ENCODE results near the gene APBA3.

Gene APBA3

DNA sequence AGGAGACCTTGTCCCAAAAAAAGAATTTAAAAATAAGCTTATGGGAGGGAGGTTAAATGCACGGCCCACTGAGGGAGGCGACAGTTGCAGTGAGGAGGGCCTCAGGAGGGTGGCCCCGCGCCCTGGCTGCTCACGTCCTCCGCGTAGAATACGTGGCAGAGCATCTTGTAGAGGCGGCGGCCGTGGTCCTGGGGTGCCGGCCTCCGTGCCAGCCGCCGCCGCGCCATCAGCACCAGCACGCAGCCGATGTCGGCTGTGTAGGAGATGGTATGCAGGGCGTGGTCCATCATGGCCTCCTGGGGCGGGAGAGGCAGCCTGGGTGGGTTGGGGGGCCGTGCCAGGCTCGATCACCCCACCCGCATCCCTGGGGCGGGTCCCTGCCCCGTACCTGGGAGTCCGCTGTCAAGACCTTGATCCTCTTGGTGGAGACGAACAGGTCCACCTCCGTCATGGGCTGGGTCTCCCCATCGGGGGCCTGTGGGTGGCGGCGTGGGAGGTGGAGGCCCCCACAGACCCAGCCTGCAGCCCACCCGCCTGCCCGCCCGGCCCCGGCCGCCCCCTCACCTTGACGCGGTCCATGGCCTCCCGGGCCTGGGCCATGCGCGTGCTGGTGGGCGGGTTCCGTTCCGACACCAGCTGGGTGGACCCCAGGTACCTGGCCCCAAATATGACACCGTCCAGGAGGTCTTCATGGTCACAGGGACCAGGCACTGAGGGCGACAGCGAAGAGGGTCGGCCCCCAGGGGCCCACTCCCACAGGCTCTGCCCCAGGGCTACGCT, 7.7 kb downstream of the APBA3 start:
- in situ Hi-C loops (cut with HindIII; ENCODE audit: low sequenced_read_pairs) = no loop called here

- in situ Hi-C loops (cut with HindIII; ENCODE audit: low sequenced_read_pairs) = no loop called here
Observed at GRCh38 chr19:3752492-3752891, 9.0 kb downstream of the APBA3 start.

GRCh38 chr19:3751236-3751635, 10.3 kb downstream of the APBA3 start:
- in situ Hi-C loops (cut with HindIII; ENCODE audit: low sequenced_read_pairs) = no loop called here

- in situ Hi-C loops (cut with HindIII; ENCODE audit: low sequenced_read_pairs) = no loop called here
Observed at GRCh38 chr19:3750211-3750610, 11.3 kb downstream of the APBA3 start.

DNA sequence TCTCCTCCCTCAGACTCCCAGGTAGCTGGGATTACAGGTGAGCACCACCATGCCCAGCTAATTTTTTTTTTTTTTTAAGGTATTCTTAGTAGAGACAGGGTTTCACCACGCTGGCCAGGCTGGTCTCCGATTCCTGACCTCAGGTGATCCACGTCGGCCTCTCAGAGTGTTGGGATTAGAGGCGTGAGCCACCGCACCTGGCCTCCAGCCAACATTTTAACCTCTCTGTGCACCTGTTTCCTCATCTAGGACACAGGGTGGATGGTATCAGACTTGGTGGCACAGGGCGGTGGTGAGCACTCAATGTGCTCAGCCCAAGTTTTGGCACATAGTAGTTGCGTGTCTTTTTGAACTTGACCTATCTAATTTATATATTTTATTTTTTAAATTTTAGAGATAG, 12.5 kb downstream of the APBA3 start:
- in situ Hi-C loops (cut with HindIII; ENCODE audit: low sequenced_read_pairs) = no loop called here

DNA sequence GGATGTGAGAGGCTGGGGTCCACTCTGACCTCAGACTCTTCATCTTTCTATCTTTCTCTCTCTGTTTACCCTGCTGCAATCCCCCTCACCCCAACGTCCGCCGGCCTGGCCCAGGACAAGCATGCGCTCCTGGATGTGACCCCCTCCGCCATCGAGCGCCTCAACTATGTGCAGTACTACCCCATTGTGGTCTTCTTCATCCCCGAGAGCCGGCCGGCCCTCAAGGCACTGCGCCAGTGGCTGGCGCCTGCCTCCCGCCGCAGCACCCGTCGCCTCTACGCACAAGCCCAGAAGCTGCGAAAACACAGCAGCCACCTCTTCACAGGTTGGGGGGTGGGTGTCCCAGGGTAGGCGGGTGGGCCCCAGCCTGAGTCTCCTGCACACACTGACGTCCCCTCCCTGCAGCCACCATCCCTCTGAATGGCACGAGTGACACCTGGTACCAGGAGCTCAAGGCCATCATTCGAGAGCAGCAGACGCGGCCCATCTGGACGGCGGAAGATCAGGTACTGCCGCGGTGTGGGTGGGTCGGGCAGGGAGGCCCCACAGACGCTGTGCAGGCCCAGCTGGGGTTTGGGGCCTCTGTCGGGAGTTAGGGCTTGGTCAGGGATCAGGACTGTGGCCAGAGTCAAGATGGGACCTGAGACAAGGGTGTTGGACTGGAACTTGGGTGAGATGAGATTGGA, 15.0 kb downstream of the APBA3 start:
- in situ Hi-C loops (cut with HindIII; ENCODE audit: low sequenced_read_pairs) = no loop called here

DNA sequence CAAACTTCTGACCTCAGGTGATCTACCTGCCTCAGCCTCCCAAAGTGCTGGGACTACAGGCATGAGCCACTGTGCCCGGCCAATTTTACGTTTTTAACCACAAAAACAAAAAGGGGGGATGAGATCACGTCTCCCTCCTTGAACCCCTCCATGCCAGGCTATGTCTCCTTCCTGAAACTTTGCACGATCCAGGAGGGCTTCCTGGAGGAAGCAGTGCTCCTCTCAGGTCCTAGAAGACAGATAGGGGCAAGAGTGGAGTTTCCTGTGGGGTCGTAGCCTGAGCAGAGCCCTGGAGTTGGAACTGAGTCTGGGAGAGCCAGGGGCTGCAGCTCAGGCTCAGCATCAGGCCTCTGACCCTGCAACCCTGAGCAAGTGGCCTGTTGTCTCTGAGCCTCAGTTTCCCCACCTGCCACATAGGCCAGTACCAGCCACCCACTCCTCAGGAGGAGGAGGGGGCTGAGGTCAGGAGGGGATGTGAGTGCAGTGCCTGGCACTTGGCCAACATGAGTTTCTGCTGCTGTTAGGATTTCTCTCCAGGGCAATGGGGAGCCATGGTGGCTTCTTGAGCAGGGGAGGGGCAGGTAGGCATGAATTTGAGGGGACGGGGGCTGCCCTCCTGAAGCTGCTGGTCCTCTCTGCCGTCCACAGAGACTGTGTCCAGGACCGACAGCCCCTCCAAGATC, 16.0 kb downstream of the APBA3 start:
- in situ Hi-C loops (cut with HindIII; ENCODE audit: low sequenced_read_pairs) = no loop called here

GRCh38 chr19:3743486-3743885, 18.0 kb downstream of the APBA3 start:
- in situ Hi-C loops (cut with HindIII; ENCODE audit: low sequenced_read_pairs) = no loop called here

GRCh38 chr19:3740431-3740830, 21.1 kb downstream of the APBA3 start:
- in situ Hi-C loops (cut with HindIII; ENCODE audit: low sequenced_read_pairs) = no loop called here

DNA sequence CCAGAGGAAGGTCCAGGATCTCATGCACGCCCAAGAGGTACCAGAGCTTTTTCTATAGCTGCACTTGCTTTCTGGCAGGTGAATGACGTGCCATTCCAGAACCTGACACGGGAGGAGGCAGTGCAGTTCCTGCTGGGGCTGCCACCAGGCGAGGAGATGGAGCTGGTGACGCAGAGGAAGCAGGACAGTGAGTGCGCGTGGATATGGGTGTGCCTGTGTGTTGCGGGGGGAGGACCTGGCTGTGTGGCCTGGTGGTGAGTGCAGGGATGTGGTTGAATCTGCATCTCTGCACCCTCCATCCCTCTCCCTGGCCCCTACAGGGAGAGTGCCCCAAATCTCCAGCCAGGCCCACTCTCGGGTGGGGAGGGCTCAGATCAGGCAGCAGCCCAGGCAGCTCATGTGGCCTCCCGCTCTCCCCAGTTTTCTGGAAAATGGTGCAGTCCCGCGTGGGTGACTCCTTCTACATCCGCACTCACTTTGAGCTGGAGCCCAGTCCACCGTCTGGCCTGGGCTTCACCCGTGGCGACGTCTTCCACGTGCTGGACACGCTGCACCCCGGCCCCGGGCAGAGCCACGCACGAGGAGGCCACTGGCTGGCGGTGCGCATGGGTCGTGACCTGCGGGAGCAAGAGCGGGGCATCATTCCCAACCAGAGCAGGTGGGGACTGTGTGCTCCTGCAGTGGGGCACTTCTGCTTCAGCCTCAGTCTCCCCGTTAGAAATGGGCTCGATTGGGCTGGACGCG, 22.8 kb downstream of the APBA3 start:
- in situ Hi-C loops (cut with HindIII; ENCODE audit: low sequenced_read_pairs) = no loop called here

DNA sequence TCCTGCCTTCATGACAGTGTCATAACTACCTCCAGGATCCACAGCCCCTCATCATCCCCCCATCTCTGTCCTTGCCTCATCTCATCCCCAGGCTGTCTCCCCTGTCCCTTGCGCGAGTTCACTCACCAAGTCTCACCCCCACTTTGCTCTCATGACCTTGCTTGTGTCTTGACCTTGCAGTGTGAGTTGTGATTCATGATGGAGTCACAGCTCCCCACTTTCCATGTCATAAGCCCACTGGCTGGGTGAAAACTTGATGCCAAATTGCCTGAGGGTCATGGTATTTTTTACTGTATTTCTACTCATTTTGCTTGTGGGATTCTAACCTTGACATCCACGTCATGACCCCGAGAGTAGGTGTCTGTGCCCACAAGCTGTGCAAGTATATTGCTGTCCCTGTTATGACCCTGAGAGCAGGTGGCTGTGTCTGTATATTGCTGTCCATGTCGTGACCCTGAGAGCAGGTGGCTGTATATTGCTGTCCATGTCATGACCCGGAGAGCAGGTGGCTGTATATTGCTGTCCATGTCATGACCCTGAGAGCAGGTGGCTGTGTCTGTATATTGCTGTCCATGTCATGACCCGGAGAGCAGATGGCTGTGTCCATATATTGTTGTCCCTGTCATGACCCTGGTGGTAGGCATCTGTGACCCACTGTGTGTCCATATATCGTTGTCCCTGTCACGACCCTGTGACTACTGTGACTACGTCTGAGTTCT, 23.8 kb downstream of the APBA3 start:
- in situ Hi-C loops (cut with HindIII; ENCODE audit: low sequenced_read_pairs) = no loop called here

GRCh38 chr19:3736106-3736724, 25.3 kb downstream of the APBA3 start:
- in situ Hi-C loops (cut with HindIII; ENCODE audit: low sequenced_read_pairs) = no loop called here

DNA sequence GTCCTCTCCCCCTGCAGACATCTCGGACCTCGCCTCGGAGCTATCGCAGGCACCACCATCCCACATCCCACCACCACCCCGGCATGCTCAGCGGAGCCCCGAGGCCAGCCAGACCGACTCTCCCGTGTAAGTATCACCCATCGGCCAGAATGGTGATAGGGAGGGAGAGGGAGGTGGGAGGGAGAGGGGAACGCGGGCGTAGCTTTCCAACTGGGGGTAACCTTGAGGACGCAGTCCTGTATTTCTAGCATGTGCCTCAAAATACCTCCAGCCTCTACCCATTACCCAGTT, 27.2 kb downstream of the APBA3 start:
- in situ Hi-C loops (cut with HindIII; ENCODE audit: low sequenced_read_pairs) = no loop called here

DNA sequence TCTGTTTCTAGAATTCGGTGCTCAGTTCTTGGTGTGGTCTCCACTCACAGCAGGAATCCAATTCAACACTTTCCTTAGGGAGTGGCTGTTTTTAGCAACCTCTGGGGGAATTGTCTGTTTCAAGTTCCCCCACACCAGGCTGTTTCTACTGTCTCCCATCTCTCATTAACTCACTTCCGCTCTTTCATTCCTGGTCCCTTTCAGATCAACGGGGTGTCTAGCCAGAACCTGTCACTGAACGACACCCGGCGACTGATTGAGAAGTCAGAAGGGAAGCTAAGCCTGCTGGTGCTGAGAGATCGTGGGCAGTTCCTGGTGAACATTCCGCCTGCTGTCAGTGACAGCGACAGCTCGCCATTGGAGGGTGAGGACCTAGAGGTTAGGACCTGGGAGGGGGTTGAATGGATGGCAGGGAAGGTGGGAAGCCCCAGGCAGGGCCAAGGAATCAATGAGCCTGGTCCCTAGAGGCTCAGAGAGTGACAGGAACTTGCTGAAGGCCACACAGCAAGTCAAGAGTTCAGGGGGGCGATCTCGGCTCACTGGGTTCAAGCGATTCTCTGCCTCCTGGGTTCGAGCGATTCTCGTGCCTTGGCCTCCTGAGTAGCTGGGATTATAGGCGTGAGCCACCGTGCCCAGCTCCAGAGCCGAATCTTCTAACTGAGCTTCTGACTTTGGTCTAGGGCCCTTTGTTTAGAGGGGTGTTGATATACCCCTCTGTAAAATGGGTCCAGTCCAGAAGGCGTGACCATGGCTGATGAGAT, 27.8 kb downstream of the APBA3 start:
- in situ Hi-C loops (cut with HindIII; ENCODE audit: low sequenced_read_pairs) = no loop called here

DNA sequence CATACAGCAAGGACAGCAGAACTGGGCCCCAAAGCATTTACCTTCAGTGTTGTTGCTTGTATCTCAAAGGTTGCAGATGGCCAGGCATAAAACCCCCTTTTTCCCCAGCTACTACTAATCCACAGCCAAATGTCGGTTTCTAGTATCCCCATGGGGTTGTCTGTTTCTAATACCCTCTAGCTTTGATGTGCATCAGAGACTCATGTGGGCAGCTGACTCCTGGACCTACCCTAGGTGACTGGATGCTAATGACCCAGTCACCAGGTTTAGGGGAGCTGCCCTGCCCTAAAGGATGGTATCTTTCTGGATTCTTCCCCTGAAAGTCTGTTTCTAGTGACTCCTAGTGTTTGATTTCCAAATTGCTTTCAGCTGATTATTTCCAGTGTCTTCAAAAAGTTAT, 29.4 kb downstream of the APBA3 start:
- in situ Hi-C loops (cut with HindIII; ENCODE audit: low sequenced_read_pairs) = no loop called here

DNA sequence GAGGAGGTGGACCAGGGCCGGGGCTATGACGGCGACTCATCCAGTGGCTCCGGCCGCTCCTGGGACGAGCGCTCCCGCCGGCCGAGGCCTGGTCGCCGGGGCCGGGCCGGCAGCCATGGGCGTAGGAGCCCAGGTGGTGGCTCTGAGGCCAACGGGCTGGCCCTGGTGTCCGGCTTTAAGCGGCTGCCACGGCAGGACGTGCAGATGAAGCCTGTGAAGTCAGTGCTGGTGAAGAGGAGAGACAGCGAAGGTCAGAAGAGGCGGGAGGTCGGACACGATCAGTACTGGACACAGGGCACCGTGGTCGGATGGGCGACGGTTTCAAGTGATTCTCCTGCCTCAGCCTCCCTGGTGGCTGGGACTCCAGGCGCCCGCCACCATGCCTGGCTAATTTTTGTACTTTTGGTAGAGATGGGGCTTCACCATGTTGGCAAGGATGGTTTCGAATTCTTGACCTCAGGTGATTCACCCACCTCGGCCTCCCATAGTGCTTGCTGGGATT, 31.0 kb downstream of the APBA3 start:
- in situ Hi-C loops (cut with HindIII; ENCODE audit: low sequenced_read_pairs) = no loop called here

- in situ Hi-C loops (cut with HindIII; ENCODE audit: low sequenced_read_pairs) = no loop called here
Observed at GRCh38 chr19:3725640-3726310, 35.7 kb downstream of the APBA3 start.

DNA sequence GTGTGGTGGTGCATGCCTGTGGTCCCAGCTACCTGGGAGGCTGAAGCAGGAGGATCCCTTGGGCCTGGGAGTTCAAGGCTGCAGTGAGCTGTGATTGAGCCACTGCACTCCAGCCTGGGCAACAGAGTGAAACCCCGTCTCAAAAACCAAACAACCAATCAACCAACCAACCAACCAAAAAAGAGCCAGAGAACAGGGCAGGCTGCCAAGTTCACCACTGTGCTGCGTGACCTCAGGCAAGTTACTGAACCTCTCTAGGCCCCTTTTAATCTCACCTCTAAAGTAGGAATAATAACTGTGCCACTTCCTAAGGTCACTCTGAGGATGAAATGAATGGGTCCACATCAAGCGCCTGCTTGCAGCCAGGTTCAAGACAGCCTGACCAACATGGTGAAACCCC, 36.4 kb downstream of the APBA3 start:
- in situ Hi-C loops (cut with HindIII; ENCODE audit: low sequenced_read_pairs) = no loop called here

GRCh38 chr19:3723883-3724282, 37.6 kb downstream of the APBA3 start:
- in situ Hi-C loops (cut with HindIII; ENCODE audit: low sequenced_read_pairs) = loop anchor here (5.0 kb wide), 3 partner anchors 33 to 83 kb away; no protein-coding TSS in a partner anchor
